SK-N-SH (cell line): Measurements from ENCODE around the gene CDC42.

ENCODE experiments used
- POLR2AphosphoS5 ChIP-seq: IDR thresholded peaks from 2 replicates; pipeline ENCODE4 v1.6.1; 2012; ENCODE audit warnings: low read depth, low read length
- REST ChIP-seq: IDR thresholded peaks from 2 replicates; pipeline ENCODE4 v1.6.1; 2012; ENCODE audit warnings: mild to moderate bottlenecking, low read depth, low read length, moderate library complexity
- RFX5 ChIP-seq: IDR thresholded peaks from 2 replicates; pipeline ENCODE4 v1.6.1; 2012; ENCODE audit warnings: mild to moderate bottlenecking, improper control_type of control experiment, low read length
- YY1 ChIP-seq: IDR thresholded peaks from 2 replicates; pipeline ENCODE4 v1.4.0; 2012; ENCODE audit warnings: low read depth, mild to moderate bottlenecking
- TF ChIP-seq, protein P1 (sequence below): fragments of 200-600 bp; sonication (generic); IDR thresholded peaks from 2 replicates; pipeline ENCODE4 v1.6.1; 2017; ENCODE audit warnings: antibody characterized with exemption, mild to moderate bottlenecking, moderate library complexity

DNA sequence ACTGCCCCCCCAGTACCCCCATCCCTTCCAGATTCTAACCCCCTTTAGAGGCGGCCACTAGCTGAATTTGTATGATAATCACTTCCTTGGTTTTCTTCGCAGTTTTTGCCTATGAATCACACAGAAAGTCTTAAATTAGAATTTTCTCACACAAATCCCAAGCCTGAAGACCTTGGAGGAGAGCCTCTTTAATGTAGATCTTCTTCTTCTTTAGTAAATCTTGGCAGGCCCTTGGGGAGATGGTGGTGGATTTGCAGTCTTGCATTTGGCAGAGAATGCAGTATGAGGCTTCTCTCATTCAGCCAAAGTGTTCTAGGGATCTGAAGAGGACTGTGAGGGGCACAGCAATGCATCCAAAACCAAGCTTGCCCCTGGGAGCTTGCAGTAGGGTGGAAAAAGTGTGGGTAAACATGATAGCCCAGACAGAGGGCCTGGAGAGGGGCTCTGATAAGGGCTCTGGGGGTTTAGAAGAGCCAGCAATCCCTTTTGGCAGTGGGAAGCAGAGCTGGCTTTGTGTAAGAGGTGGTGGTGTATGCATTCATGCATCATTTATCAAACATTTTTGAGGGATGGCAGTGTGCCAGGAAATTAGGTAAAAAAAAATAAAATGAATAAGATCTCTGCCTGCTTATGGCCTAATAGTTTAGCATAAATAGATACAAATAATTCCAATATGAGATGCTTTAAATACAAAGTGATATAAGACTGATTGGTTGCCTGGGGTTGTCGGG is 7.7 kb upstream of the CDC42 start:
- TF ChIP-seq POLR2AphosphoS5 (no peak), YY1 (no peak), RFX5 (no peak), REST (no peak)
- TF ChIP-seq, protein P1, sequence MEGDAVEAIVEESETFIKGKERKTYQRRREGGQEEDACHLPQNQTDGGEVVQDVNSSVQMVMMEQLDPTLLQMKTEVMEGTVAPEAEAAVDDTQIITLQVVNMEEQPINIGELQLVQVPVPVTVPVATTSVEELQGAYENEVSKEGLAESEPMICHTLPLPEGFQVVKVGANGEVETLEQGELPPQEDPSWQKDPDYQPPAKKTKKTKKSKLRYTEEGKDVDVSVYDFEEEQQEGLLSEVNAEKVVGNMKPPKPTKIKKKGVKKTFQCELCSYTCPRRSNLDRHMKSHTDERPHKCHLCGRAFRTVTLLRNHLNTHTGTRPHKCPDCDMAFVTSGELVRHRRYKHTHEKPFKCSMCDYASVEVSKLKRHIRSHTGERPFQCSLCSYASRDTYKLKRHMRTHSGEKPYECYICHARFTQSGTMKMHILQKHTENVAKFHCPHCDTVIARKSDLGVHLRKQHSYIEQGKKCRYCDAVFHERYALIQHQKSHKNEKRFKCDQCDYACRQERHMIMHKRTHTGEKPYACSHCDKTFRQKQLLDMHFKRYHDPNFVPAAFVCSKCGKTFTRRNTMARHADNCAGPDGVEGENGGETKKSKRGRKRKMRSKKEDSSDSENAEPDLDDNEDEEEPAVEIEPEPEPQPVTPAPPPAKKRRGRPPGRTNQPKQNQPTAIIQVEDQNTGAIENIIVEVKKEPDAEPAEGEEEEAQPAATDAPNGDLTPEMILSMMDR = no peak
